ENCODE measurements around the gene PRR35. TPM values are rescaled to one million over a fixed set of nuclear protein-coding genes. Genes with fewer than 3 reads are reported as not detected.

PRR35 gene
- total RNA-seq, 6 experiments from 2014 or later = not detected

GRCh38 chr16:590188-590814, 30.1 kb downstream of the PRR35 start:
- Mint-ChIP-seq H3K36me3 (ENCODE audit: low read depth) (peaks cover 4% of the 10 kb centered on the region; the same call in 1 of the 2 replicates), H3K4me3 (peak overlapping the region; percentile 91), H3K27me3 (ENCODE audit: insufficient read depth) (peaks cover 9% of the 10 kb centered on the region), H3K27ac (peak overlapping the region; percentile 42), H3K9me3 (no peaks in the 10 kb centered on the region), H3K4me1 (ENCODE audit: low read depth) (peaks cover 37% of the 10 kb centered on the region)
- TF ChIP-seq CTCF (IDR thresholded peaks at IDR 0.05) = no peak
- DNase-seq = no peak

GRCh38 chr16:590815-591200, 30.6 kb downstream of the PRR35 start:
- H3K27ac Mint-ChIP-seq = peak overlapping the region; percentile 42
- no peak for DNase-seq
- peaks cover 8% of the 10 kb centered on the region for H3K27me3 Mint-ChIP-seq (ENCODE audit: insufficient read depth)
- no peaks in the 10 kb centered on the region for H3K9me3 Mint-ChIP-seq
- peaks cover 4% of the 10 kb centered on the region; the same call in 1 of the 2 replicates for H3K36me3 Mint-ChIP-seq (ENCODE audit: low read depth)
- TF ChIP-seq CTCF (IDR thresholded peaks at IDR 0.05) = no peak
- H3K4me3 Mint-ChIP-seq = peak overlapping the region; percentile 91
- peaks cover 34% of the 10 kb centered on the region for H3K4me1 Mint-ChIP-seq (ENCODE audit: low read depth)

- no peak for TF ChIP-seq CTCF (IDR thresholded peaks at IDR 0.05)
- no peaks in the 10 kb centered on the region for H3K9me3 Mint-ChIP-seq
- peak overlapping the region; percentile 42; the same call in 1 of the 2 replicates for H3K27ac Mint-ChIP-seq
- H3K4me1 Mint-ChIP-seq (ENCODE audit: low read depth) = peaks cover 30% of the 10 kb centered on the region
- no peak for DNase-seq
- peaks cover 7% of the 10 kb centered on the region for H3K27me3 Mint-ChIP-seq (ENCODE audit: insufficient read depth)
- peaks cover 4% of the 10 kb centered on the region; the same call in 1 of the 2 replicates for H3K36me3 Mint-ChIP-seq (ENCODE audit: low read depth)
- H3K4me3 Mint-ChIP-seq = peak overlapping the region; percentile 91
Observed at GRCh38 chr16:591231-591630, 31.0 kb downstream of the PRR35 start.

- no peak overlapping the region for H3K27ac Mint-ChIP-seq
Observed at GRCh38 chr16:591892-592517, 31.8 kb downstream of the PRR35 start.

More at GRCh38 chr16:591892-592517, 31.8 kb downstream of the PRR35 start:
- peaks cover 12% of the 10 kb centered on the region for H3K36me3 Mint-ChIP-seq (ENCODE audit: low read depth)
- peaks cover 7% of the 10 kb centered on the region for H3K27me3 Mint-ChIP-seq (ENCODE audit: insufficient read depth)
- no peak for TF ChIP-seq CTCF (IDR thresholded peaks at IDR 0.05)
- no peak for DNase-seq
- peak overlapping the region; percentile 91 for H3K4me3 Mint-ChIP-seq
- H3K4me1 Mint-ChIP-seq (ENCODE audit: low read depth) = peaks cover 25% of the 10 kb centered on the region
- H3K9me3 Mint-ChIP-seq = no peaks in the 10 kb centered on the region
